22Rv1 (cell line): ENCODE results near the gene KCTD3.

Experiments
- H3K27ac ChIP-seq: fragments of 450-650 bp; 2 replicates; pipeline ENCODE4 v1.5.1; 2017
- ZFX ChIP-seq: fragments of 450-650 bp; IDR thresholded peaks from 2 replicates; pipeline ENCODE4 v1.6.1; 2017; ENCODE audit warnings: antibody characterized with exemption, borderline replicate concordance
- TF ChIP-seq, protein P1 (sequence below): fragments of 450-650 bp; IDR thresholded peaks from 2 replicates; pipeline ENCODE4 v1.5.1; 2017; ENCODE audit warnings: mild to moderate bottlenecking

The KCTD3 gene

DNA sequence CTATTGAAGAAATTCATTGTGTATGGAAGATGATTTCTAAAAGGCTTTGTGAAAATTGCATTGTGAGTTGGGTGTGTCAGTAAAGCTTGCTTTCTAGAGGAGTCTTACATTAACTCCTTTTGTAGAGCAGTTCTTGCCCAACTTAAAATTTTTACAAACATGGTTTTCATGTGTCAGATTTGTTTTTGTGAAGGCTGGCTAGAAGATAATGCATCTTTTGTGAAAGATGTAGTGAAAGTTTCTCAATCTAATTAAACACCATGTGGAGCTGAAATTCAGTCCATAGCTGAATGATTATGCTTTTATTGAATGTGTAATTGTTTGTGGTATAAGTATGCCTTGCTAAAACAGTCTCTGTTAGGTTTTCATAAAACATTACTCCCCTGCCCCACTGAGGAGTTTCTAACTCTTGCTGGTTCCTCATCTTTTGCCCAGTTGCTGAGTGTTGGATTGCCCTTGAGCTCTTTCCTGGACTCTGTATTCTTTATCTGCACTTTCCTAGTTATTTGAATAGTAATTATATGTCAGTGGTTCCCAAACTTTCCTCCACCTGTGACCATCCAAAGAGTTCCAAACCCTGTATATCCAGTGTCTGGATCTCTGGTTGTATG is 38.0 kb downstream of the KCTD3 start:
- no peak overlapping the region for H3K27ac ChIP-seq
- TF ChIP-seq ZFX: no peak
- TF ChIP-seq, protein P1, sequence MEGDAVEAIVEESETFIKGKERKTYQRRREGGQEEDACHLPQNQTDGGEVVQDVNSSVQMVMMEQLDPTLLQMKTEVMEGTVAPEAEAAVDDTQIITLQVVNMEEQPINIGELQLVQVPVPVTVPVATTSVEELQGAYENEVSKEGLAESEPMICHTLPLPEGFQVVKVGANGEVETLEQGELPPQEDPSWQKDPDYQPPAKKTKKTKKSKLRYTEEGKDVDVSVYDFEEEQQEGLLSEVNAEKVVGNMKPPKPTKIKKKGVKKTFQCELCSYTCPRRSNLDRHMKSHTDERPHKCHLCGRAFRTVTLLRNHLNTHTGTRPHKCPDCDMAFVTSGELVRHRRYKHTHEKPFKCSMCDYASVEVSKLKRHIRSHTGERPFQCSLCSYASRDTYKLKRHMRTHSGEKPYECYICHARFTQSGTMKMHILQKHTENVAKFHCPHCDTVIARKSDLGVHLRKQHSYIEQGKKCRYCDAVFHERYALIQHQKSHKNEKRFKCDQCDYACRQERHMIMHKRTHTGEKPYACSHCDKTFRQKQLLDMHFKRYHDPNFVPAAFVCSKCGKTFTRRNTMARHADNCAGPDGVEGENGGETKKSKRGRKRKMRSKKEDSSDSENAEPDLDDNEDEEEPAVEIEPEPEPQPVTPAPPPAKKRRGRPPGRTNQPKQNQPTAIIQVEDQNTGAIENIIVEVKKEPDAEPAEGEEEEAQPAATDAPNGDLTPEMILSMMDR: no peak

GRCh38 chr1:215606036-215606435 is 38.9 kb downstream of the KCTD3 start:
- H3K27ac ChIP-seq: no peak overlapping the region
- TF ChIP-seq ZFX: no peak
- TF ChIP-seq, protein P1: no peak

DNA sequence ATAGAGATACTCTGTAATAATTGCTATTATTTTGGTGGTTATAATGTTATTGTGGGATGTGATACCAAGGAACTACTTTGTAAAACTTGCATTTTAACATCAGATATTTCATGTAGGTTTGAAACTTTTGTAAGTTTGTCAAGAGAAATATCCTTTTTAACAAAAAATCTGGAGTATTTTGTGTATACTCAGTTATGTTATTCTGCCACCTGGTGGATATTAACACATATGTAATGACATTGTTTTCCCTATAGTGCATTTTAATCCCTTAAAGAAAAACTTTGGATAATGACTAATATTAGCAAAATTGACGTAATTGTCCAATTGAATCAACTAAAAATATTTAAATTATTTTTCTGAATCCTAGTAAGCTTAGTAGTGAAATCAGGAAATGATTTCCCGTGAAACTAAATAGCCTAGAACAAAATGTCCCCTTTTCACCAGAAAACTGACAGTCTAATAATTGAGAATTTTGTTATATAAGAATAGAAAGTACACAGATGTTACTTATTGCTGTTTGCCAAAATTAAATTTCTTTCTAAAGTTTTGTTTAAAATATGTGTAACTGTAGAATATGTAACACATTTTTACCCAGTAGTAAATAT is 39.6 kb downstream of the KCTD3 start:
- TF ChIP-seq, protein P1: peak; percentile 85
- TF ChIP-seq ZFX: no peak
- H3K27ac ChIP-seq: no peak overlapping the region

DNA sequence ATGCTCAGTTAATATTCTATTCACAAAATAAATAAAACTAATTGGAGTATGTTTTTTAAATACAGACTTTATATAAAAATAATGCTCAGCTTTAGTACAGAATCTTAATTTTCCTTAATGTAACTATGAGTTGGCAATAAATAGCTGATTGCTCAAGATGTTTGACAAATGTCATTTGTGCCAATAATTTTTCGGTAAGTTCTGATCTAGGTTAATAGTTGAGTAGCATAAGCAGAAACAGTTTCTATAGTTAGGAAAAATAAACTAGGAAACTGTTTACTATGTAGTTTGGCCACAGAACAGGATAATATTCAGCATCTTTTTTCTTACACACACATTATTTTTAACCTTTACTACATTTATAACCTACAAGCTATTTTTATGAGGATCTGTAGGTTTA is 40.3 kb downstream of the KCTD3 start:
- TF ChIP-seq, protein P1: no peak
- no peak overlapping the region for H3K27ac ChIP-seq

GRCh38 chr1:215608646-215609045 is 41.5 kb downstream of the KCTD3 start:
- H3K27ac ChIP-seq: no peak overlapping the region
- TF ChIP-seq ZFX: no peak
- TF ChIP-seq, protein P1: no peak

DNA sequence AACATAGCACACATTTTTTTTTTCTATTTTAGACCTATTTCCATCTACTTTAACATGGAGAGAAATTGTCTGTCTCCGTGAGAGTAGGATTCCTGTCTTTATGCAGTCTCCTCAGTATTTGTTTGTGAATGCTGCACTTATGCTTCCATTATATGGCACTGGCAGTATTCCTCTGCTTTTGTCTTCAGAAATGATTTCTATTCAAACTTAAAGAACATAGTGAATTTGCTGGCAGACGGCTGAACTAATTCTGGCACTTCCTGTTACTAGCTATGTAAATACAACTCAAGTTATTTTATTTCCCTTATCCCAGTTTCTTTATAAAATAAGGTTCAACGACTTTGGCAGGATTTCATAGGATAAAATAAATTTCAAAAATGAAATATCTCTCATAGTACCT is 45.3 kb downstream of the KCTD3 start:
- H3K27ac ChIP-seq: no peak overlapping the region
- TF ChIP-seq ZFX: no peak
- TF ChIP-seq, protein P1: no peak

- TF ChIP-seq ZFX: no peak
- TF ChIP-seq, protein P1: no peak
- H3K27ac ChIP-seq: no peak overlapping the region
These were observed 50.9 kb downstream of the KCTD3 start for GRCh38 chr1:215617979-215618378.
